Measurements from ENCODE around the gene RFPL3.

DNA sequence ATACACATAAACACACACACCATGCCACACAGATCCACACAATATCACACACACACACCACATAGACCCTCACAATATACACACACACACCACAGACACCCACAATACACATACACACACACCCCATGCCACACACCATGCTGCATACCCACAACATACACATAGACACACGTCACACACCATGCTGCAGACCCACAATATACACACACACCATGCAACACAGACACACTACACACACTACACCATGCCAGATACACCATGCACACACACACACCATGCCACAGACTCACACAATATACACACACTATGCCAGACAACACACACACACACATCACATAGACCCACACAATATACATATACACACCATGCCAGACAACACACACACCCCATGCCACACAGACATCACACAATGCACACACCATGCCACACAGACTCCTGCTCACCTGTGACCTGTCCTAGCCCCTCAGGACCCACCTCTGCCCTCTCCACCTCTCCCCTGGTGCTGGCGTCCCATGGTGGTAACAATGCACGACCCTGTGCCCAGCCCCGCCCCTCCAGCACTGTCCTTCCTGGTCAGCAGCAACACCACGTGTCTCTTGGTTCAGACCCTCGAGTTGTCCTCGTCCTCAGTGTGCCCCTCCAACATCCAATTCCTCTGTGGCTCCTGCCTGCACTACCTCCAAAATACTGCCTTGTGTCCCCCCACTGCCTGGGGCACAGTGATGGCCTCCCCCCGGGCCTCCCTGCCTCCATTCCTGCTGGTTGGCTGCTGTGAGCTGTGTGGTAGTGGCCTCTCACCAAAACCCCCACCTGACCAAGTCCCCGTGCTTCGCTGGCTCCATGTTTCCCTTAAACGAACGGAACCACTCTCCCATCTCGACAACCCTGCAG, 23.7 kb upstream of the RFPL3 start:
- TF ChIP-seq POLR2A (IDR thresholded peaks at IDR 0.05; ENCODE audit: insufficient read depth in 1 of 2, low read depth in 2 of 2, low read length in 2 of 2): no peak
- 0 out of 2 replicates have a peak, but pooled peaks have one; percentile 28 for TF ChIP-seq FOXA1 (IDR thresholded peaks at IDR 0.05)
- TF ChIP-seq FOXA1 (CRISPR knock-in tag; IDR thresholded peaks at IDR 0.05): no peak
- TF ChIP-seq MYNN (CRISPR knock-in tag; IDR thresholded peaks at IDR 0.05; ENCODE audit: low read depth): no peak
- TF ChIP-seq ZNF34 (CRISPR knock-in tag; IDR thresholded peaks at IDR 0.05; ENCODE audit: borderline replicate concordance): no peak
- no peak for TF ChIP-seq TCF7L2 (IDR thresholded peaks at IDR 0.05; ENCODE audit: low read depth, low read length)
- TF ChIP-seq JUND (CRISPR knock-in tag; IDR thresholded peaks at IDR 0.05): no peak
- no peak for TF ChIP-seq KIAA2018 (CRISPR knock-in tag; IDR thresholded peaks at IDR 0.05; ENCODE audit: borderline replicate concordance)
- TF ChIP-seq HNRNPUL1 (IDR thresholded peaks at IDR 0.05; ENCODE audit: low read depth, low read length): no peak
- no peak for TF ChIP-seq KDM4B (CRISPR knock-in tag; IDR thresholded peaks at IDR 0.05)
- TF ChIP-seq MYC (CRISPR knock-in tag; IDR thresholded peaks at IDR 0.05; ENCODE audit: borderline replicate concordance): no peak

Data from HepG2 (cell line).